Esophagus muscularis mucosa (tissue), 4 donors: ENCODE results near the gene RPS3. TPM values are rescaled to one million over a fixed set of nuclear protein-coding genes. Genes with fewer than 3 reads are reported as not detected.

Experiments used
- DNase-seq: peaks from one replicate; pipeline ENCODE4 v3.0.0-alpha.2; 2017; ENCODE audit errors: extremely low spot score
- H3K27ac ChIP-seq, 4 donors: fragments of 200-600 bp; sonication (generic); replicated peaks in 1 of 4; 1 replicate in 3 of 4; 2 replicates in 1 of 4; pipeline ENCODE4 v1.5.1; 2016 to 2019; ENCODE audit warnings: mild to moderate bottlenecking in 1 of 4
- H3K27me3 ChIP-seq, 4 donors: fragments of 200-600 bp; sonication (generic); one replicate each; pipeline versions ENCODE4 v1.5.1 to v1.6.0; 2016 to 2019
- H3K36me3 ChIP-seq, 4 donors: fragments of 200-600 bp; sonication (generic); one replicate each; pipeline ENCODE4 v1.5.1; 2016 to 2019
- H3K4me1 ChIP-seq, 4 donors: fragments of 200-600 bp; sonication (generic); one replicate each; pipeline ENCODE4 v1.5.1; 2016 to 2019
- H3K4me3 ChIP-seq, 4 donors: fragments of 200-600 bp; sonication (generic); 1 replicate in 2 of 4; 2 replicates in 2 of 4; pipeline ENCODE4 v1.5.1; 2016 to 2019; ENCODE audit warnings: mild to moderate bottlenecking in 4 of 4, moderate library complexity in 1 of 4
- H3K9me3 ChIP-seq, 4 donors: fragments of 200-600 bp; sonication (generic); 1 replicate in 3 of 4; 2 replicates in 1 of 4; pipeline ENCODE4 v1.5.1; 2016 to 2019
- EP300 ChIP-seq: sonication (generic); formaldehyde crosslinking; IDR thresholded peaks from one replicate; pipeline ENCODE4 v1.6.1; 2017; ENCODE audit warnings: antibody characterized with exemption
- POLR2A ChIP-seq: fragments of 450-650 bp; IDR thresholded peaks from one replicate; pipeline ENCODE4 v1.6.1; 2017; ENCODE audit warnings: antibody characterized with exemption, moderate library complexity, mild to moderate bottlenecking, low read depth
- POLR2AphosphoS5 ChIP-seq, 2 donors: sonication (generic); formaldehyde crosslinking; IDR thresholded peaks; one replicate each; pipeline ENCODE4 v1.6.1; 2017; ENCODE audit warnings: antibody characterized with exemption in 2 of 2
- WGBS: methylation state at CpG from one replicate; pipeline ENCODE4 v1.1.5; 2018; 5-methylcytosine and 5-hydroxymethylcytosine counted together
- intact Hi-C: fragments of 100-400 bp; cut with DNase I; formaldehyde crosslinking; loops from one replicate; pipeline ENCODE4 v1.15.1; 2023
- total RNA-seq, 4 donors: library from RNA; depleted of rRNA; stranded (reverse); fragments of >200 nt; gene quantifications; one replicate each; pipeline versions ENCODE4 v1.1.0 to v1.2.1, GENCODE V29; 2016
- TF ChIP-seq, protein P1 (sequence below), 3 experiments: fragments of 200-600 bp in 2 of 3; fragments of 450-650 bp in 1 of 3; sonication (generic) in 2 of 3; IDR thresholded peaks; one replicate each; pipeline ENCODE4 v1.5.1; 2017 to 2019; ENCODE audit warnings: antibody characterized with exemption in 3 of 3, mild to moderate bottlenecking in 2 of 3, moderate library complexity in 1 of 3

Gene RPS3
- total RNA-seq, 4 donors from 2014 or later = 879 to 1,878 (median 1,387) TPM

- Histone ChIP-seq H3K27me3 (peaks cover 0 to 6% (median 0%) of the 10 kb centered on the region in 4 donors), H3K9me3 (no peaks in the 10 kb centered on the region), H3K4me3 (no peak overlapping the region), H3K36me3 (peaks cover 0 to 21% (median 7%) of the 10 kb centered on the region in 4 donors), H3K27ac (no peak overlapping the region), H3K4me1 (peaks cover 0 to 9% (median 4%) of the 10 kb centered on the region in 4 donors)
- TF ChIP-seq, protein P1, sequence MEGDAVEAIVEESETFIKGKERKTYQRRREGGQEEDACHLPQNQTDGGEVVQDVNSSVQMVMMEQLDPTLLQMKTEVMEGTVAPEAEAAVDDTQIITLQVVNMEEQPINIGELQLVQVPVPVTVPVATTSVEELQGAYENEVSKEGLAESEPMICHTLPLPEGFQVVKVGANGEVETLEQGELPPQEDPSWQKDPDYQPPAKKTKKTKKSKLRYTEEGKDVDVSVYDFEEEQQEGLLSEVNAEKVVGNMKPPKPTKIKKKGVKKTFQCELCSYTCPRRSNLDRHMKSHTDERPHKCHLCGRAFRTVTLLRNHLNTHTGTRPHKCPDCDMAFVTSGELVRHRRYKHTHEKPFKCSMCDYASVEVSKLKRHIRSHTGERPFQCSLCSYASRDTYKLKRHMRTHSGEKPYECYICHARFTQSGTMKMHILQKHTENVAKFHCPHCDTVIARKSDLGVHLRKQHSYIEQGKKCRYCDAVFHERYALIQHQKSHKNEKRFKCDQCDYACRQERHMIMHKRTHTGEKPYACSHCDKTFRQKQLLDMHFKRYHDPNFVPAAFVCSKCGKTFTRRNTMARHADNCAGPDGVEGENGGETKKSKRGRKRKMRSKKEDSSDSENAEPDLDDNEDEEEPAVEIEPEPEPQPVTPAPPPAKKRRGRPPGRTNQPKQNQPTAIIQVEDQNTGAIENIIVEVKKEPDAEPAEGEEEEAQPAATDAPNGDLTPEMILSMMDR (IDR thresholded peaks at IDR 0.05) = no peak
- TF ChIP-seq POLR2AphosphoS5 (IDR thresholded peaks at IDR 0.05) = no peak
- TF ChIP-seq EP300 = no peak
- TF ChIP-seq POLR2A = no peak
- 91% methylated on average over 12 of the region's 13 CpGs for WGBS
- no peak for DNase-seq
- intact Hi-C loops = no loop called here
Measured at GRCh38 chr11:75437966-75438659, 38.8 kb downstream of the RPS3 start.

DNA sequence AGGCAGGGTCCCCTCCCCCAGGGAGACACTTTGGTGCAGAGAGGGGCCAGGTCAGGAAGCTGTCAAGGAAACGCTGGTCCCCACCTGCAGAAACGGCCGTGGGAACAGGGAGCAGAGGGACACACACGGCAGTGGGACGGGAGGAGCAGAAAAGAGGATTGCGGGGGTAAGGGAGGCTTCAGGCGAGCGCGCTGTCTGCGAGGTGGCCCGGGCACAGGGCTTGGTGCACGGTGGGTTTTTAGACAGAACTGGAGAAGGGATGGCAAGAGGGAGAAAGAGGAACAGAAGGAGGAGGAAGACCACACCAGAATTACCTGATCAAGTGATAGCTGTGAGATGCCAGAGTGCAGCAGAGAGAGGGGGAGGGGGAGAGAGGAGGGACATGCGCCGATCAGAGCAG, 39.7 kb downstream of the RPS3 start:
- TF ChIP-seq POLR2AphosphoS5 (IDR thresholded peaks at IDR 0.05) (no peak), POLR2A (no peak), EP300 (no peak)
- TF ChIP-seq, protein P1 (IDR thresholded peaks at IDR 0.05) = no peak
- H3K4me3 ChIP-seq = no peak overlapping the region
- no peaks in the 10 kb centered on the region for H3K9me3 ChIP-seq
- H3K36me3 ChIP-seq = peaks cover 0 to 21% (median 7%) of the 10 kb centered on the region in 4 donors
- H3K4me1 ChIP-seq = peaks cover 0 to 9% (median 4%) of the 10 kb centered on the region in 4 donors
- no peak for DNase-seq
- intact Hi-C loops = no loop called here
- H3K27me3 ChIP-seq = no peaks in the 10 kb centered on the region
- H3K27ac ChIP-seq = no peak overlapping the region
- 77% methylated on average over 14 of the region's 14 CpGs for WGBS

GRCh38 chr11:75439495-75440120, 40.3 kb downstream of the RPS3 start:
- peaks cover 0 to 20% (median 7%) of the 10 kb centered on the region in 4 donors for H3K36me3 ChIP-seq
- peaks cover 0 to 9% (median 4%) of the 10 kb centered on the region in 4 donors for H3K4me1 ChIP-seq
- H3K27me3 ChIP-seq = no peaks in the 10 kb centered on the region
- TF ChIP-seq POLR2A (no peak), POLR2AphosphoS5 (IDR thresholded peaks at IDR 0.05) (no peak), EP300 (no peak)
- TF ChIP-seq, protein P1 (IDR thresholded peaks at IDR 0.05) = no peak
- H3K27ac ChIP-seq = no peak overlapping the region
- H3K9me3 ChIP-seq = no peaks in the 10 kb centered on the region
- no peak for DNase-seq
- intact Hi-C loops = loop anchor here (5.0 kb wide), 1 partner anchor 47 kb away; no protein-coding TSS in a partner anchor
- 94% methylated on average over 9 of the region's 13 CpGs for WGBS
- H3K4me3 ChIP-seq = no peak overlapping the region

DNA sequence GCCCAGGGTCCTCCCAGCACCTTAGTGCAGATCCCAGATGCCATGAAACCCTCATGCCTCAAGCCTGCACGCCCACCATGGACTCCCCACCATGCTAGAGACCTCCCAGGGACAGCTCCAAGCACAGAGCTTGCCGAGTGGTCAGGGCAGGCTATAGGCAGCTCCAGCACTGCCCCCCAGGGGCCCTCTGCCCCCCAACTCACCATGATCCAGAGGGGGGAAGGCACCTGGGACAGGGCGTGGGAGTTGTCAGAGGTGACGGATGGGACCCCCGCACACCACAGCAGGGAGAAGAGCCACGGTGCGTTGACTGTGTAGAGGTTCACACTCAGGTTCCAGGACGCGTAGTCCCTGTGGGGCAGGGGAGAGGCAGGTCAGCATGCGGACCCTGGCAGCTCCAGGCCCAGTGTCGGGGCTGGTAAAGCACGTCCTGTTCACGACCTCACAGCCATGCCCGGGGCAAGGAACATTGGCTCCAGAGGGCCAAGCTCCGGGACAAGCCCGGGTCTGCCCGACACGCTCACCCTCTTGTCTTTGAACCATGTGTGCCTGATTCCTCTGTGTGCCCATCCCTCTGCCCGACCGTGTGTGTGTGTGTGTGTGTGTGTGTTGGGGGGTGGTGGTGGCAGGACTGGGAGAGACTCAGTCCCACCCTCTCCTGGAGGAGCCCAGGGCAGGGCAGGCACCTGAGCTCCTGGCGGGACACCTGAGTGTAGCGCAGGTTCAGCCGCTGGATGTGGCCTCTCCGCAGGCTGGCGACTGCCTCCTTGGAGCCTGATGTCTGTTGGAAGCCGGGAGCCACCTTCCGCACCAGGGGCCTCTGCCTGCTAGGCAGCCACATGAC, 41.9 kb downstream of the RPS3 start:
- TF ChIP-seq, protein P1 (IDR thresholded peaks at IDR 0.05) = no peak
- TF ChIP-seq POLR2AphosphoS5 (IDR thresholded peaks at IDR 0.05) = no peak
- TF ChIP-seq EP300 = no peak
- no peak for TF ChIP-seq POLR2A
- intact Hi-C loops = loop anchor here (5.0 kb wide), 1 partner anchor 49 kb away; no protein-coding TSS in a partner anchor
- DNase-seq = no peak
- Histone ChIP-seq H3K9me3 (no peaks in the 10 kb centered on the region), H3K4me1 (peaks cover 0 to 13% (median 6%) of the 10 kb centered on the region in 4 donors), H3K36me3 (peaks cover 0 to 10% (median 2%) of the 10 kb centered on the region in 4 donors), H3K27ac (no peak overlapping the region), H3K4me3 (no peak overlapping the region), H3K27me3 (no peaks in the 10 kb centered on the region)
- 90% methylated on average over 16 of the region's 27 CpGs for WGBS
